Kidney (tissue), 14 donors: ENCODE results near the gene BET1L. TPM values are rescaled to one million over a fixed set of nuclear protein-coding genes. Genes with fewer than 3 reads are reported as not detected.

Experiments used
- DNase-seq, 5 donors: peaks; one replicate each; pipeline ENCODE4 v3.0.0-alpha.2; 2013 to 2020
- FAIRE-seq: peaks from 2 replicates; lab custom pipeline; 2012; peaks lifted over from hg19 to GRCh38; lab: Jason Lieb, UNC
- H3K27ac ChIP-seq, 2 donors: one replicate each; pipeline ENCODE4 v1.7.0; 2013; ENCODE audit warnings: low read depth in 2 of 2, low read length in 2 of 2, inconsistent platforms in 1 of 2
- H3K27me3 ChIP-seq: one replicate; pipeline ENCODE4 v1.7.1; 2013; ENCODE audit warnings: low read length, inconsistent platforms; ENCODE audit not compliant: control insufficient read depth, insufficient read depth
- H3K36me3 ChIP-seq, 3 donors: one replicate each; pipeline versions ENCODE4 v1.7.0 to v1.7.1; 2013; ENCODE audit warnings: low read length in 3 of 3, control low read depth in 1 of 3, inconsistent platforms in 1 of 3; ENCODE audit not compliant: insufficient read depth in 3 of 3, control insufficient read depth in 2 of 3
- H3K4me1 ChIP-seq, 3 donors: one replicate each; pipeline versions ENCODE4 v1.7.0 to v1.7.1; 2013; ENCODE audit warnings: low read length in 3 of 3, inconsistent platforms in 1 of 3, low read depth in 1 of 3; ENCODE audit not compliant: control insufficient read depth in 2 of 3, insufficient read depth in 2 of 3
- H3K4me3 ChIP-seq, 3 donors: one replicate each; pipeline versions ENCODE4 v1.7.0 to v1.8.1; 2013; ENCODE audit warnings: low read length in 3 of 3, control low read depth in 1 of 3, inconsistent platforms in 1 of 3
- H3K9ac ChIP-seq, 3 donors: one replicate each; pipeline versions ENCODE4 v1.7.0 to v1.7.1; 2013; ENCODE audit warnings: low read length in 3 of 3, control low read depth in 1 of 3, inconsistent platforms in 1 of 3
- H3K9me3 ChIP-seq, 3 donors: one replicate each; pipeline versions ENCODE4 v1.7.0 to v1.7.1; 2013; ENCODE audit warnings: low read length in 3 of 3, control low read depth in 1 of 3, inconsistent platforms in 1 of 3; ENCODE audit not compliant: control insufficient read depth in 2 of 3, insufficient read depth in 1 of 3
- CTCF ChIP-seq: IDR thresholded peaks from 3 replicates; pipeline ENCODE4 v1.5.1; 2012; ENCODE audit warnings: mild to moderate bottlenecking, moderate library complexity, borderline replicate concordance; ENCODE audit not compliant: insufficient read depth; ENCODE audit errors: extremely low read depth
- intact Hi-C: fragments of 100-400 bp; cut with DNase I; formaldehyde crosslinking; loops from one replicate; pipeline ENCODE4 v1.11.1; 2022
- polyA plus RNA-seq: library from polyadenylated mRNA; stranded (reverse); fragments of 350-450 nt; fragmentation: Illumina TruSeq; extraction: RNeasy Lipid Tissue Mini Kit (QIAGEN cat#74804); gene quantifications from one replicate; pipeline ENCODE4 v1.2.3, GENCODE V29; 2014; ENCODE audit warnings: low read depth, low replicate concordance; ENCODE audit not compliant: insufficient read depth
- total RNA-seq: library from RNA; stranded (reverse); fragmentation: NEBNext Ultra II Directional; extraction: Animal tissue kit (Norgen Biotek cat#: 25700); gene quantifications from one replicate; pipeline ENCODE4 v1.2.1, GENCODE V29; 2021
- donor health status: control.
- donor health status: control.
- donor health status: control.
- donor health status: control.
- donor health status: control.
- donor health status: DM: yes; HTN: yes; CAD: no.
- donor health status: Normal renal cell carcinoma (clear cell type).

The BET1L gene
- total and polyA plus RNA-seq, 2 donors from 2014 or later = 43.9 to 56.5 TPM

DNA sequence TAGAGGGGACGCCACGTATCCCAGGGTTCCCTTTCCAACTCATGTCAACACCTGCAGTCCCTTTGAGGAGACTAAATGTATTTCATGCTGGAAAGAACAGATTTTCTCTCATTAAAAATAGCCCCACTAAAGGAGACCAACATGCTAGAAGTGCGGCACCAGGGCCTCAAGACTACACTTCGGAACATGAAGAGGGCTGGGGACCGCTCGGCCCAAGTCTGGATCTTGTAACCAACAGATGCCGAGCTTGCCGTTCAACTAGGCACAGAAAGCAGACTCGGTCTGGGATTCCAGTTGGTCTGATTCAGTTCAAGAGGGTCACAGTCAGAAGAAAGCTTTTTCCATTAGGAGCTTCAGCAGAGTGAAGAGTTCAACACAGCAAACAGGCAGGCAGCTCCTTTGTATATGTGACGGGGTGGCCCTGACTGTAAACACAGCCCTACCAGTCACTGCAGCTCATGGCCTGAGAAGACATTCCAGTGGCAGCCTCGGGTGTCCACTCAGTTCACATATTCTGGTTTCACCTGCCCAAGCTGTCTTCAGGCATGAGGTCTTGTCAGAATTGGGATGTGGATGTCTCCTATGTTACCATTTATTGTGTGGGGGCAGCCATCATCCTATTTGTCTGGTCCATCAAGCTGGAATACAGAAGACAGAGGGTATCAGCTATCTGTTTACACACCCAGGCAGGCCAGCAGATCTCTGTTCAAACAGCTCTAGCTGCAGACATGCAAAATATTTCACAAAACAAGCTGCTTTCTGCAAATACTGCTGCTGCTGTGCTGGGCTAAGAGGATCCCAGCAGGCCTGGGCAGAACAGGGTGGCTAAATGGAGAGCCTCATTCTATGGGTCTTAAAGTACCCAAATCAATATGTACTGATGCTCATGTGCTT, 9.1 kb upstream of the BET1L start:
- no peak for TF ChIP-seq CTCF
- Histone ChIP-seq H3K9me3 (no peaks in the 10 kb centered on the region), H3K36me3 (peaks cover 0 to 40% (median 32%) of the 10 kb centered on the region in 3 donors), H3K9ac (no peak overlapping the region), H3K27me3 (no peaks in the 10 kb centered on the region), H3K4me3 (no peak overlapping the region), H3K4me1 (no peaks in the 10 kb centered on the region), H3K27ac (no peak overlapping the region)
- DNase-seq (peak in 1 of 5 donors; percentile 51), FAIRE-seq (no peak)
- intact Hi-C loops = no loop called here

- H3K27ac ChIP-seq = no peak overlapping the region
- H3K4me1 ChIP-seq = peaks cover 0 to 7% (median 0%) of the 10 kb centered on the region in 3 donors
- intact Hi-C loops = no loop called here
- H3K9ac ChIP-seq = no peak overlapping the region
- peaks cover 0 to 47% (median 39%) of the 10 kb centered on the region in 3 donors for H3K36me3 ChIP-seq
- no peaks in the 10 kb centered on the region for H3K9me3 ChIP-seq
- no peak overlapping the region for H3K4me3 ChIP-seq
- no peaks in the 10 kb centered on the region for H3K27me3 ChIP-seq
- DNase-seq = peak in 1 of 5 donors; percentile 35
- TF ChIP-seq CTCF = no peak
- no peak for FAIRE-seq
These were observed 8.4 kb upstream of the BET1L start for GRCh38 chr11:215581-216037.

DNA sequence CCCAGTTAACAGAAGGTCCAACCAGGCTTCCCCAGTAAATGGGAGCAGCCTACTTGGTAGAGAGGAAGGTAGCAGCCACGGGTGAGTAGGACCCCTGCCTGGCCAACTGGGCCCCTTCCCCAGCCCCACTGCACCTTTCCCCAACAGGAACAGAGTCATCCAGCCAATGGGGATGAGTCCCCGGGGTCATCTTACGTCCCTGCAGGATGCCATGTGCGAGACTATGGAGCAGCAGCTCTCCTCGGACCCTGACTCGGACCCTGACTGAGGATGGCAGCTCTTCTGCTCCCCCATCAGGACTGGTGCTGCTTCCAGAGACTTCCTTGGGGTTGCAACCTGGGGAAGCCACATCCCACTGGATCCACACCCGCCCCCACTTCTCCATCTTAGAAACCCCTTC, 6.9 kb upstream of the BET1L start:
- H3K9ac ChIP-seq = no peak overlapping the region
- TF ChIP-seq CTCF = no peak
- no peak overlapping the region for H3K4me3 ChIP-seq
- FAIRE-seq (no peak), DNase-seq (peak in 1 of 5 donors; percentile 36)
- H3K4me1 ChIP-seq = peaks cover 0 to 22% (median 6%) of the 10 kb centered on the region in 3 donors
- intact Hi-C loops = no loop called here
- peaks cover 2 to 57% (median 46%) of the 10 kb centered on the region in 3 donors for H3K36me3 ChIP-seq
- H3K27ac ChIP-seq = no peak overlapping the region
- H3K9me3 ChIP-seq = no peaks in the 10 kb centered on the region
- no peaks in the 10 kb centered on the region for H3K27me3 ChIP-seq
